KMS-11 (cell line): ENCODE results near the gene PSME4.
"Not testable (repeated sequence)": the region's sequence is repeated elsewhere in the genome, so short reads cannot be mapped to it uniquely, and the experiment has no call there.

ENCODE experiments used
- H2AFZ ChIP-seq: fragments of 200-600 bp; sonication (generic); 2 replicates; pipeline ENCODE4 v1.6.1; 2016; ENCODE audit warnings: antibody characterized with exemption, mixed run types, low read depth
- H3K27ac ChIP-seq: fragments of 200-600 bp; sonication (generic); 2 replicates; pipeline ENCODE4 v1.6.1; 2016; ENCODE audit warnings: mild to moderate bottlenecking, mixed run types
- H3K27me3 ChIP-seq: fragments of 200-600 bp; sonication (generic); 2 replicates; pipeline ENCODE4 v1.6.1; 2017; ENCODE audit warnings: mild to moderate bottlenecking, low read depth, mixed run types, moderate library complexity; ENCODE audit not compliant: insufficient read depth
- H3K36me3 ChIP-seq: fragments of 200-600 bp; sonication (generic); 2 replicates; pipeline ENCODE4 v1.6.1; 2017; ENCODE audit warnings: mild to moderate bottlenecking, mixed run types; ENCODE audit not compliant: insufficient read depth
- H3K4me1 ChIP-seq: fragments of 200-600 bp; sonication (generic); 2 replicates; pipeline ENCODE4 v1.6.1; 2016; ENCODE audit warnings: mild to moderate bottlenecking, low read depth, mixed run types; ENCODE audit not compliant: poor library complexity, severe bottlenecking
- H3K4me2 ChIP-seq: fragments of 200-600 bp; sonication (generic); 2 replicates; pipeline ENCODE4 v1.7.0; 2016; ENCODE audit warnings: mild to moderate bottlenecking, mixed run types
- H3K4me3 ChIP-seq: fragments of 200-600 bp; sonication (generic); IDR thresholded peaks from 2 replicates; pipeline ENCODE4 v1.6.1; 2017; ENCODE audit warnings: low read depth, low read length, mixed read lengths; ENCODE audit not compliant: insufficient read depth
- H3K79me2 ChIP-seq: fragments of 200-600 bp; sonication (generic); 2 replicates; pipeline ENCODE4 v1.6.1; 2016; ENCODE audit warnings: low read depth, mixed run types; ENCODE audit not compliant: insufficient read depth
- H3K9ac ChIP-seq: fragments of 200-600 bp; sonication (generic); 2 replicates; pipeline ENCODE4 v1.6.1; 2016; ENCODE audit warnings: mild to moderate bottlenecking, mixed run types
- H4K20me1 ChIP-seq: fragments of 200-600 bp; sonication (generic); 2 replicates; pipeline ENCODE4 v1.6.1; 2016; ENCODE audit warnings: mild to moderate bottlenecking, mixed run types; ENCODE audit not compliant: insufficient read depth
- CTCF ChIP-seq: fragments of 200-600 bp; sonication (generic); conservative IDR thresholded peaks from 2 replicates; pipeline ENCODE4 v1.6.1; 2017; ENCODE audit warnings: low read depth, mild to moderate bottlenecking, antibody characterized with exemption, low read length, moderate library complexity, mixed read lengths

Gene PSME4

DNA sequence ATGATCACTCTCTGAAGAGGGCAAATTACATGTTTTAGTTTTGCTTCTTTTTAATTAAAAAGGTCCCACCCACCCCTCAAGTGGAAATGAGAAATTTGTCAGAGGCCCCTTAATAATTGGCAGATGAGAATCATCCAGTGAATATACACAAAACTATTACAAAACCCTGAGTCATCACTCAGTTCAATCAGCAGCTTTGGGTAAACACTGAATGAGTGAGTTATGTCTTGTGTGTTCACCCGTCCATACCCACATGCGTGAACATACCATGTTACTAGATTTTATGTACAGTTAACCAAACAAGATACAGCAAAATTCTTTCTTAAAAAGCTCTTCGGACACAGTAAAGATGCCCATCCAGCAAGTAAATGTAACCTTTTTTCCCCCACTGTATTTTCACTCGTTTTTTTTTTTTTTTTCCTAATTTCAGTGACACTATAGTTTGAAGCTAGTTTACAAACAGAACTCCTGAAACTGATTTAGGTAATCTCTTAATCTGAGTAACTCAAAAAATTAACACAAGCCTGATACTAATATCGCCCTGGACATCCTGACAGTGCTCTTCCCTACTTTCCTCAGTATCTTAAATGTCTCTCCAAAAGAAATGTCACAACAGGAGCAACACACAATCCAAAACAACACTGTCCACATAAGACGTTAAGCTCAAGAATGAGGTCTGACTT is 1.4 kb downstream of the PSME4 start:
- Histone ChIP-seq H3K9ac (peak overlapping the region; percentile 78), H3K27ac (peak overlapping the region; percentile 71; the same call in 1 of the 2 replicates), H3K4me2 (peak overlapping the region; percentile 92), H3K27me3 (no peaks in the 10 kb centered on the region), H3K4me3 (peak overlapping the region; percentile 90), H3K4me1 (peaks cover 38% of the 10 kb centered on the region), H3K79me2 (peaks cover 61% of the 10 kb centered on the region), H2AFZ (0 out of 2 replicates have a peak overlapping the region, but pooled peaks have one; percentile 64), H3K36me3 (no peaks in the 10 kb centered on the region), H4K20me1 (peaks cover 31% of the 10 kb centered on the region)
- TF ChIP-seq CTCF = no peak

GRCh38 chr2:53964987-53965687 is 5.7 kb downstream of the PSME4 start:
- Histone ChIP-seq H4K20me1 (peaks cover 42% of the 10 kb centered on the region), H3K4me1 (peaks cover 41% of the 10 kb centered on the region), H3K79me2 (peaks cover 100% of the 10 kb centered on the region), H2AFZ (no peak overlapping the region), H3K9ac (no peak overlapping the region), H3K4me3 (no peak overlapping the region), H3K27ac (no peak overlapping the region), H3K4me2 (peak overlapping the region; percentile 26), H3K36me3 (no peaks in the 10 kb centered on the region), H3K27me3 (no peaks in the 10 kb centered on the region)
- no peak for TF ChIP-seq CTCF

DNA sequence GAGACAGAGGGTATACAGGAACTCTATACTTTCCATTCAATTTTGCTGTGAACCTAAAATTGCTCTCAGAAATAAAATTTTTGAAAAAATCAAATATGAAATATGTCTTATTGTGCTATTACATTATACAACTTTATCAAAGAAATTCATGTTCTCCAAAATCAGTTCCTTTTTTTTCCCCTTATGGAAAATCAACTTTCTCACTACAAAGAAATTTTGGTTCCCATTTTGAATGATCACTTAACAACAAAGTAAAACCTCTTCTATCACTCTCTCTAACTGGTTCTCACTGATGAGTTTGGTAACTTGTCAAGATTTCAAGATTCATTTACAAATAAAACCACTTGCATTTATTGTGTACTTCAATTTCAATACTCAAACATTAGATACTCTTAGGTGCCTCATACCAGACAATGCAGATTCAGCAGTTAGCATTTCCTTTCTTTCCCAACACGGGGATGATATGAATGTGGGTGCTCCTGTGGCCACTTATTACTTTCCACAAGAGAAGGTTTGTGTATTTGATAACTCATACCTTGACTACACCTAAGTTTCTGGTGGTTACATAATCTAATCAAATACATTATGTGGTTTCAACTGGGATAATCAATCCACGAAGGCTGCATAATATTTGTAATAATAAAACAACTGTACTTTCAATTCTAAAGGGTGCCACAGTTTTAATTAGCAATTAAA is 6.4 kb downstream of the PSME4 start:
- Histone ChIP-seq H4K20me1 (peaks cover 43% of the 10 kb centered on the region), H3K27me3 (no peaks in the 10 kb centered on the region), H3K4me2 (peak overlapping the region; percentile 26), H2AFZ (no peak overlapping the region), H3K36me3 (no peaks in the 10 kb centered on the region), H3K4me1 (peaks cover 40% of the 10 kb centered on the region), H3K9ac (no peak overlapping the region), H3K4me3 (no peak overlapping the region), H3K27ac (no peak overlapping the region), H3K79me2 (peaks cover 100% of the 10 kb centered on the region)
- TF ChIP-seq CTCF = no peak

DNA sequence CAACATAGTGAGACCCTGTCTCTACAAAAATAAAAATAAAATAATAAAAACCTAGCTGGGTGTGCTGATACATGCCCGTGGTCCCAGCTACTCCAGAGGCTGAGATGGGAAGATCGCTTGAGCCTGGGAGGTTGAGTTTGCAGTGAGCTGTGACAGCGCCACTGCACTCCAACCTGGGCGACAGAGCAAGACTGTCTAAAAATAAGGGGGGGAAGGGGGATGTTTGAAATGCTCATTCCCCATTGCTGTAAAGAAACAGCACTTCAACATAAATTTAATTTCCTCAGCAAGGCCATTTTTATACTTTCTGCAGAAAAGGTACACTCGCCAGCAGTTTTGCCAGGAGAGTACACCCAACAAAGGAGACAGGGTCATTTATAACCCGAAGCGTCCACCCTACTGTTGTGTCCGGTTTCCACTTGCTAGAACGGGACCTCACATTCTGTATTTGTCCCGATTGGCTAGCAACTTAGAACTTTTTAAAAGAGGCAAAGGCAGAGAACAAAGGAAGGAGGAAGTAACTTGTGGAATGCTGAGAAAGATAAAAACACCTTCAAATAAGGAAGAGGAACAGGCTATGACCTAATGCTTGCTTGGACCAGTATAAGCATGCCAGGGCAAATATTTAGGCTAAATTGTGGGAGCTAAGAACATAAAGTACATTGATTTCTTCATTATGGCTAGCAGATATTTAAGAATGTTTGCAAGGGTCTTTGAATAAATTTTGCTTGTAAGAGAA is 9.1 kb downstream of the PSME4 start:
- peaks cover 99% of the 10 kb centered on the region for H3K79me2 ChIP-seq
- H4K20me1 ChIP-seq = peaks cover 29% of the 10 kb centered on the region
- H3K9ac ChIP-seq, H3K4me3 ChIP-seq, H3K4me2 ChIP-seq, H2AFZ ChIP-seq, H3K27me3 ChIP-seq, H3K27ac ChIP-seq, H3K36me3 ChIP-seq: not testable (repeated sequence)
- peaks cover 26% of the 10 kb centered on the region for H3K4me1 ChIP-seq
